Endothelial cell of umbilical vein (primary cell): ENCODE data around the gene EME2. TPM values are rescaled to one million over a fixed set of nuclear protein-coding genes. Genes with fewer than 3 reads are reported as not detected.
A peak's percentile ranks its signal among the peaks of the same experiment; 100 is the strongest.

ENCODE experiments used
- BruUV-seq: library from RNA; stranded (reverse); fragments of 400-500 nt; replicated peaks from 2 replicates; lab custom pipeline; 2021; lab: Mats Ljungman, UMichigan
- CTCF ChIA-PET: fragments of 300-600, 350-600 bp; sonication (Branson Sonifier 250); formaldehyde crosslinking; loops from one replicate; lab custom pipeline; 2021; ENCODE audit warnings: antibody characterized with exemption, inconsistent platforms; lab: Charles Lee
- POLR2A ChIA-PET: fragments of 300-600, 350-600 bp; sonication (Branson Sonifier 250); formaldehyde crosslinking; loops from one replicate; lab custom pipeline; 2021; ENCODE audit warnings: antibody characterized with exemption, inconsistent platforms; lab: Charles Lee
- DNase-seq: peaks from one replicate; pipeline ENCODE4 v3.0.0-alpha.2; 2011; ENCODE audit warnings: low read depth, low spot score
- FAIRE-seq: peaks from 2 replicates; lab custom pipeline; 2011; peaks lifted over from hg19 to GRCh38; lab: Jason Lieb, UNC
- H2AFZ ChIP-seq: 2 replicates; pipeline ENCODE4 v1.6.0; 2012; ENCODE audit warnings: low read depth, low read length, control low read depth, inconsistent platforms
- H3K27ac ChIP-seq: 2 replicates; pipeline ENCODE4 v1.5.1; 2011; ENCODE audit warnings: low read depth, mild to moderate bottlenecking, control low read depth, low read length, moderate library complexity; ENCODE audit not compliant: insufficient read depth
- H3K27me3 ChIP-seq, 2 experiments: 2 replicates each; pipeline versions ENCODE4 v1.6.0 to v1.6.1; 2011; ENCODE audit warnings: low read length in 2 of 2, mixed read lengths in 1 of 2; ENCODE audit not compliant: control insufficient read depth in 2 of 2, insufficient read depth in 2 of 2
- H3K36me3 ChIP-seq, 2 experiments: 2 replicates in 1 of 2; 3 replicates in 1 of 2; pipeline ENCODE4 v1.5.1; 2011; ENCODE audit warnings: low read length in 2 of 2, mild to moderate bottlenecking in 1 of 2, moderate library complexity in 1 of 2; ENCODE audit not compliant: control insufficient read depth in 2 of 2, insufficient read depth in 2 of 2; ENCODE audit errors: extremely low read depth in 1 of 2
- H3K4me1 ChIP-seq: 3 replicates; pipeline ENCODE4 v1.5.1; 2011; ENCODE audit warnings: mild to moderate bottlenecking, low read length; ENCODE audit not compliant: control insufficient read depth, insufficient read depth; ENCODE audit errors: extremely low read depth
- H3K4me2 ChIP-seq: 2 replicates; pipeline ENCODE4 v1.6.1; 2011; ENCODE audit warnings: low read length, control low read depth, mixed read lengths; ENCODE audit not compliant: insufficient read depth
- H3K4me3 ChIP-seq, 3 experiments: fragments of 200-600 bp in 1 of 3; sonication (generic), shearing (Covaris generic) in 1 of 3; replicated peaks in 1 of 3; 2 replicates each; pipeline ENCODE4 v1.5.1; 2011 to 2016; ENCODE audit warnings: control low read depth in 3 of 3, low read length in 3 of 3, mild to moderate bottlenecking in 2 of 3, inconsistent platforms in 1 of 3, low read depth in 1 of 3, moderate library complexity in 1 of 3; ENCODE audit not compliant: insufficient read depth in 1 of 3
- H3K79me2 ChIP-seq: 2 replicates; pipeline ENCODE4 v1.6.0; 2012; ENCODE audit warnings: low read length, inconsistent platforms; ENCODE audit not compliant: control insufficient read depth, insufficient read depth
- H3K9ac ChIP-seq: replicated peaks from 2 replicates; pipeline ENCODE3; 2011; ENCODE audit warnings: low read length, control low read depth; ENCODE audit not compliant: insufficient read depth; ENCODE audit errors: extremely low read depth
- H3K9me1 ChIP-seq: replicated peaks from 3 replicates; pipeline ENCODE4 v1.6.0; 2011; ENCODE audit warnings: mild to moderate bottlenecking, low read length; ENCODE audit not compliant: control insufficient read depth, insufficient read depth; ENCODE audit errors: extremely low read depth
- H3K9me3 ChIP-seq: replicated peaks from 2 replicates; pipeline ENCODE4 v1.5.1; 2012; ENCODE audit warnings: low read length, inconsistent platforms; ENCODE audit not compliant: control insufficient read depth, insufficient read depth
- H4K20me1 ChIP-seq: replicated peaks from 2 replicates; pipeline ENCODE3; 2011; ENCODE audit warnings: mild to moderate bottlenecking, low read length; ENCODE audit not compliant: control insufficient read depth, insufficient read depth; ENCODE audit errors: extremely low read depth
- EZH2 ChIP-seq: IDR thresholded peaks from 2 replicates; pipeline ENCODE4 v1.6.1; 2012; ENCODE audit warnings: borderline replicate concordance, low read depth, mild to moderate bottlenecking, moderate library complexity, low read length, inconsistent platforms; ENCODE audit not compliant: severe bottlenecking
- FOS ChIP-seq: IDR thresholded peaks from 2 replicates; pipeline ENCODE4 v1.6.1; 2011; ENCODE audit warnings: mild to moderate bottlenecking, low read length, moderate library complexity, borderline replicate concordance; ENCODE audit not compliant: insufficient read depth
- JUN ChIP-seq: IDR thresholded peaks from 2 replicates; pipeline ENCODE4 v1.6.1; 2011; ENCODE audit warnings: borderline replicate concordance, low read depth; ENCODE audit not compliant: insufficient read length, insufficient read depth
- MYC ChIP-seq: IDR thresholded peaks from one replicate; pipeline ENCODE4 v1.6.1; 2011; ENCODE audit warnings: mild to moderate bottlenecking, low read depth, low read length
- POLR2A ChIP-seq: IDR thresholded peaks from 2 replicates; pipeline ENCODE4 v1.6.1; 2012; ENCODE audit warnings: low read depth, mild to moderate bottlenecking, control low read depth, low read length
- POLR2AphosphoS5 ChIP-seq: IDR thresholded peaks from 2 replicates; pipeline ENCODE4 v1.6.1; 2012; ENCODE audit warnings: low read depth, mild to moderate bottlenecking, control low read depth, low read length, moderate library complexity; ENCODE audit not compliant: insufficient read depth
- dilution Hi-C: fragments of 300-500 bp; cut with MboI; formaldehyde crosslinking; loops from one replicate; pipeline ENCODE4 v1.15.0; 2019; ENCODE audit warnings: low sequenced_read_pairs; ENCODE audit not compliant: extremely low pct_ligation_motif_present
- intact Hi-C: fragments of 100-400 bp; cut with micrococcal nuclease; formaldehyde crosslinking; loops from one replicate; pipeline ENCODE4 v1.10.0; 2022
- polyA plus RNA-seq, 4 experiments: library from polyadenylated mRNA; depleted of rRNA in 3 of 4; stranded (reverse) in 3 of 4; unstranded in 1 of 4; fragments of >200 nt; gene quantifications; 2 replicates each; pipeline versions ENCODE4 v1.2.1 to v1.2.3, GENCODE V29; 2011 to 2012; ENCODE audit warnings: missing spikeins in 1 of 4
- total RNA-seq: library from RNA; stranded (reverse); gene quantifications from 2 replicates; pipeline ENCODE4 v1.2.3, GENCODE V29; 2021
- TF ChIP-seq, protein P1 (sequence below): IDR thresholded peaks from 2 replicates; pipeline ENCODE4 v1.6.1; 2011; ENCODE audit not compliant: insufficient read depth, insufficient read length

EME2 gene
- total and polyA plus RNA-seq, 2 donors (not counting 3 experiments of a cell fraction or from before 2014, with no cell fraction given): 9.7 to 21.4 TPM

DNA sequence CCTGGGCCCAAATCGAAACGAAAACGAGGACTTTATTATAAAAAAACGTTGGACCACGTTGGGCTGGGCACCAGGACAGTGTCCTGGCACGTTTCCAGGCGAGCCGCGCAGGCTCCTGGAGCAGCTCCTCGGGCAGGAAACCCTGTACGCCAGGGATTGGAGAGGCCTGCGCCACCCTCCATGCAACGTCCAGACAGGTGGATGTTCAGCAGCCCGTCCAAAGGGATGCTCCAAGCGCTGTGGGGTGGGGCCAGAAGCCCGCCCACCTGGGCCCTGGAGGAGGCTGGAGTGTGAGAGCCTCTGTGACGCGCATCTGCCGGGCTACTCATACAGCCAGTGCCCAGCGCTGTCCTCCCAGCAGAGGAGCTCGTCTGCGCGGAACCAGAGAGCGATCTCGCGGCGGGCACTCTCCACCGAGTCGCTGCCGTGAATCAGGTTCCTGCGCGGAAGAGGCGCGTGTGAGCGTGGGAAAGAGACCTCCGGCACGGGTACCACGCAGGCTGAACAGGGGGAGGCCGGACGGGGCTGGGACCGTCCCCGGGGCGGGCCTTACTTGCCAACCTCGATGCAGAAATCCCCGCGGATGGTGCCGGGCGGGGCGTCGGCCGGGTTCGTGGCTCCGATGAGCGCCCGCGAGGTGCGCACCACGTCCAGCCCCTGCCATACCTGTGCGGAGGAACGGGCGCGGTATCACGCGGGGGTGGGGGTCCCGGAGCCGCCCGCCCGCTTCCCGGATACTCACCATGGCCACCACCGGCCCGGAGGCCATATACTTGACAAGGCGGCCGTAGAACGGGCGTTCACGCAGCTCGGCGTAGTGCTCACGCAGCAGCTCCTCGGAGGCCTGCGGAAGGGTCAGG is 2.1 kb upstream of the EME2 start:
- no peaks in the 10 kb centered on the region for H4K20me1 ChIP-seq
- peak overlapping the region; percentile 59 to 83 (median 76) for H3K4me3 ChIP-seq
- no TSS peak for BruUV-seq
- no peaks in the 10 kb centered on the region for H3K27me3 ChIP-seq
- DNase-seq: peak; percentile 56
- peak overlapping the region; percentile 21 for H2AFZ ChIP-seq
- H3K9me1 ChIP-seq: no peaks in the 10 kb centered on the region
- no peak for FAIRE-seq
- CTCF ChIA-PET: interaction anchor here (1.2 to 1.5 kb wide), 4 partner anchors 11 to 276 kb away, joined by 4 to 11 read pairs (median 5); partner anchors contain the start of gene MAPK8IP3
- POLR2A ChIA-PET: interaction anchor here (1.3 kb wide), 1 partner anchor 12 kb away, joined by 3 read pairs; the partner anchor contains the start of genes NUBP2 and SPSB3
- H3K9ac ChIP-seq: no peak overlapping the region
- intact Hi-C loops (no loop called here), dilution Hi-C loops (no loop called here)
- no peak overlapping the region for H3K27ac ChIP-seq
- peaks cover 3 to 29% of the 10 kb centered on the region in 2 experiments for H3K36me3 ChIP-seq
- H3K9me3 ChIP-seq: no peaks in the 10 kb centered on the region
- H3K79me2 ChIP-seq: peaks cover 17% of the 10 kb centered on the region
- peak overlapping the region; percentile 50 for H3K4me2 ChIP-seq
- TF ChIP-seq POLR2AphosphoS5: peak; percentile 46
- TF ChIP-seq FOS: no peak
- TF ChIP-seq EZH2: no peak
- peaks cover 19% of the 10 kb centered on the region for H3K4me1 ChIP-seq

DNA sequence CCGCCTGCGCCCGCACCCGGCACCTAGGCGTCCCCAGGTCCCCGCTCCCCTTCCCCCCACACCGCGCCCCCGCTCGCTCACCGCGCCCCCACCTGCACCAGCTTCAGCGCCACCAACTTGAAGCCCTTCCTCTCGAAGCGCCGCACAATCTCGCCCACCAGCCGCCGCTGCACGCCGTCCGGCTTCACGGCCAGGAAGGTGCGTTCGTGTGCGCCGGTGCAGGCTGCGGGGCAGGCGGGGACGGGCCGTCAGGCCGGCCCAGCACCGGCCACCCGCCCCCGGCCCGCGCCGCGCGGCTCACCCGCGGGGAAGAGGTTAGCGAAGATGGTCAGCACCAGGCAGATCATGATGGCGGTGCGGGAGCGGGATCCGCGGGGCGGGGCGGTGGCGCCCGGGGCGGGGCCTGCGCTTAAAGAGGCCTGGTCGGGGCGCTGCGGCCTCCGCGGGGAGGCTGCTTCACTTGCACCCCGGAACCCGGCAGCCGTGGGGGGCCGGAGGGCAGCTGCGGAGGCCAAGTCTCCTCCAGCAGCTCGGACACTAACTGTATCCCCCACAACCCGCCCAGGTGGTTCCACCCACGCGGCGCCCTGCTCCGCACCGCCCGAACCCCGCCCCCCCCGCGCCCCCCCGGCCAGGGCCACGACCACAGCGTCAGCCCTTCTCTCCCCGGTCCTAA is 1.3 kb upstream of the EME2 start, which contains the start of gene NME3:
TSS of gene NME3 (minus strand) at position 356 of the 676 bp plus-strand sequence. CDS start at position 347, 9 bp downstream.
- no peak for FAIRE-seq

More for the DNA sequence above, 1.3 kb upstream of the EME2 start, which contains the start of gene NME3:
- TF ChIP-seq FOS (no peak), MYC (no peak), POLR2AphosphoS5 (peak; percentile 65), POLR2A (peak; percentile 46), JUN (no peak), EZH2 (no peak)
- TF ChIP-seq, protein P1, sequence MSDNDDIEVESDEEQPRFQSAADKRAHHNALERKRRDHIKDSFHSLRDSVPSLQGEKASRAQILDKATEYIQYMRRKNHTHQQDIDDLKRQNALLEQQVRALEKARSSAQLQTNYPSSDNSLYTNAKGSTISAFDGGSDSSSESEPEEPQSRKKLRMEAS: no peak
- ChIA-PET POLR2A (interaction anchor here (0.6 kb wide), 1 partner anchor 342 kb away, joined by 4 read pairs; no protein-coding TSS in a partner anchor), CTCF (interaction anchor here (1.2 to 1.3 kb wide), 3 partner anchors 12 to 65 kb away, joined by 4 to 11 read pairs (median 5); partner anchors contain the start of gene MAPK8IP3)
- H4K20me1 ChIP-seq: no peaks in the 10 kb centered on the region
- H3K27ac ChIP-seq: no peak within 1 kb of the TSS
- H3K4me3 ChIP-seq: peak within 1 kb of the TSS; percentile 59 to 83 (median 76)
- H2AFZ ChIP-seq: peak within 1 kb of the TSS; percentile 21
- DNase-seq: peak; percentile 60
- H3K9me1 ChIP-seq: no peaks in the 10 kb centered on the region
- H3K9me3 ChIP-seq: no peaks in the 10 kb centered on the region
- BruUV-seq: no TSS peak
- dilution Hi-C loops: no loop called here
- peaks cover 17% of the 10 kb centered on the region for H3K79me2 ChIP-seq
- peaks cover 19% of the 10 kb centered on the region for H3K4me1 ChIP-seq
- H3K27me3 ChIP-seq: no peaks in the 10 kb centered on the region
- peaks cover 0 to 30% of the 10 kb centered on the region in 2 experiments for H3K36me3 ChIP-seq
- intact Hi-C loops: no loop called here
- H3K9ac ChIP-seq: peak within 1 kb of the TSS; percentile 27
- H3K4me2 ChIP-seq: peak within 1 kb of the TSS; percentile 72
